Transverse colon (tissue), 3 donors: ENCODE results near the gene BAZ2A.

Experiments used
- CTCF ChIP-seq, 5 experiments: fragments of 200-600 bp in 3 of 5; fragments of 450-650 bp in 2 of 5; sonication (generic) in 3 of 5; IDR thresholded peaks; 1 replicate in 2 of 5; 2 replicates in 3 of 5; pipeline ENCODE4 v1.5.1; 2016 to 2017; ENCODE audit warnings: antibody characterized with exemption in 5 of 5, inconsistent platforms in 3 of 5, mild to moderate bottlenecking in 2 of 5, moderate library complexity in 1 of 5
- POLR2A ChIP-seq: fragments of 450-650 bp; IDR thresholded peaks from one replicate; pipeline ENCODE4 v1.6.1; 2016; ENCODE audit warnings: antibody characterized with exemption, mild to moderate bottlenecking, moderate library complexity

GRCh38 chr12:56589783-56590182 is 40.3 kb downstream of the BAZ2A start:
- no peak for TF ChIP-seq CTCF (IDR thresholded peaks at IDR 0.05)
- TF ChIP-seq POLR2A, result no peak
